HG03378 (cell line): Measurements from ENCODE around the gene SLC6A6.
"Not testable (repeated sequence)": the region's sequence is repeated elsewhere in the genome, so short reads cannot be mapped to it uniquely, and the experiment has no call there.

Source experiments
- ATAC-seq: cut with Tn5 transposase; IDR thresholded peaks from one replicate; pipeline ENCODE4 v1.9.1; 2021; ENCODE audit warnings: mild to moderate bottlenecking, moderate library complexity; ENCODE audit not compliant: unreplicated experiment

The SLC6A6 gene

GRCh38 chr3:14397531-14397930, 4.9 kb upstream of the SLC6A6 start:
- no peak for ATAC-seq

- ATAC-seq: no peak
Observed at GRCh38 chr3:14397940-14398796, 4.2 kb upstream of the SLC6A6 start.

- no peak for ATAC-seq
Observed at GRCh38 chr3:14398797-14399106, 3.7 kb upstream of the SLC6A6 start.

- no peak for ATAC-seq
Observed at GRCh38 chr3:14401692-14402303, 608 bp upstream of the SLC6A6 start.

- ATAC-seq: no peak
Observed at GRCh38 chr3:14403619-14404155, 1.3 kb downstream of the SLC6A6 start.

- ATAC-seq: no peak
Observed at GRCh38 chr3:14404186-14404585, 1.8 kb downstream of the SLC6A6 start.

GRCh38 chr3:14404631-14405359, 2.4 kb downstream of the SLC6A6 start:
- ATAC-seq: no peak

GRCh38 chr3:14405360-14406238, 3.2 kb downstream of the SLC6A6 start:
- ATAC-seq: no peak

- ATAC-seq: no peak
Observed at GRCh38 chr3:14406336-14406735, 3.9 kb downstream of the SLC6A6 start.

GRCh38 chr3:14406766-14407165, 4.4 kb downstream of the SLC6A6 start:
- ATAC-seq: no peak

- no peak for ATAC-seq
Observed at GRCh38 chr3:14407203-14407602, 4.8 kb downstream of the SLC6A6 start.

GRCh38 chr3:14409779-14410063, 7.3 kb downstream of the SLC6A6 start:
- ATAC-seq: not testable (repeated sequence)

- no peak for ATAC-seq
Observed at GRCh38 chr3:14410106-14410502, 7.7 kb downstream of the SLC6A6 start.

- no peak for ATAC-seq
Observed at GRCh38 chr3:14410503-14411165, 8.2 kb downstream of the SLC6A6 start.

- no peak for ATAC-seq
Observed at GRCh38 chr3:14411166-14411526, 8.7 kb downstream of the SLC6A6 start.

GRCh38 chr3:14411988-14412387, 9.6 kb downstream of the SLC6A6 start:
- ATAC-seq: no peak

GRCh38 chr3:14412831-14413380, 10.5 kb downstream of the SLC6A6 start:
- no peak for ATAC-seq

GRCh38 chr3:14413381-14414071, 11.1 kb downstream of the SLC6A6 start:
- ATAC-seq: no peak

- no peak for ATAC-seq
Observed at GRCh38 chr3:14414846-14415464, 12.5 kb downstream of the SLC6A6 start.
